ENCODE results near the gene ZNF892. TPM values are rescaled to one million over a fixed set of nuclear protein-coding genes. Genes with fewer than 3 reads are reported as not detected.

Gene ZNF892
- total and polyA plus RNA-seq, 9 of the 15 experiments (the other 6 are each of a cell fraction or from before 2014, with no cell fraction given) = 0.07 to 0.13 (median 0.09) TPM; not detected in 6

GRCh38 chr2:95225658-95226057, 18.3 kb downstream of the ZNF892 start (continued):
- TF ChIP-seq, protein P1, sequence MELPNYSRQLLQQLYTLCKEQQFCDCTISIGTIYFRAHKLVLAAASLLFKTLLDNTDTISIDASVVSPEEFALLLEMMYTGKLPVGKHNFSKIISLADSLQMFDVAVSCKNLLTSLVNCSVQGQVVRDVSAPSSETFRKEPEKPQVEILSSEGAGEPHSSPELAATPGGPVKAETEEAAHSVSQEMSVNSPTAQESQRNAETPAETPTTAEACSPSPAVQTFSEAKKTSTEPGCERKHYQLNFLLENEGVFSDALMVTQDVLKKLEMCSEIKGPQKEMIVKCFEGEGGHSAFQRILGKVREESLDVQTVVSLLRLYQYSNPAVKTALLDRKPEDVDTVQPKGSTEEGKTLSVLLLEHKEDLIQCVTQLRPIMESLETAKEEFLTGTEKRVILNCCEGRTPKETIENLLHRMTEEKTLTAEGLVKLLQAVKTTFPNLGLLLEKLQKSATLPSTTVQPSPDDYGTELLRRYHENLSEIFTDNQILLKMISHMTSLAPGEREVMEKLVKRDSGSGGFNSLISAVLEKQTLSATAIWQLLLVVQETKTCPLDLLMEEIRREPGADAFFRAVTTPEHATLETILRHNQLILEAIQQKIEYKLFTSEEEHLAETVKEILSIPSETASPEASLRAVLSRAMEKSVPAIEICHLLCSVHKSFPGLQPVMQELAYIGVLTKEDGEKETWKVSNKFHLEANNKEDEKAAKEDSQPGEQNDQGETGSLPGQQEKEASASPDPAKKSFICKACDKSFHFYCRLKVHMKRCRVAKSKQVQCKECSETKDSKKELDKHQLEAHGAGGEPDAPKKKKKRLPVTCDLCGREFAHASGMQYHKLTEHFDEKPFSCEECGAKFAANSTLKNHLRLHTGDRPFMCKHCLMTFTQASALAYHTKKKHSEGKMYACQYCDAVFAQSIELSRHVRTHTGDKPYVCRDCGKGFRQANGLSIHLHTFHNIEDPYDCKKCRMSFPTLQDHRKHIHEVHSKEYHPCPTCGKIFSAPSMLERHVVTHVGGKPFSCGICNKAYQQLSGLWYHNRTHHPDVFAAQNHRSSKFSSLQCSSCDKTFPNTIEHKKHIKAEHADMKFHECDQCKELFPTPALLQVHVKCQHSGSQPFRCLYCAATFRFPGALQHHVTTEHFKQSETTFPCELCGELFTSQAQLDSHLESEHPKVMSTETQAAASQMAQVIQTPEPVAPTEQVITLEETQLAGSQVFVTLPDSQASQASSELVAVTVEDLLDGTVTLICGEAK (IDR thresholded peaks at IDR 0.05) = no peak
- TF ChIP-seq, protein P1 (CRISPR knock-in tag; IDR thresholded peaks at IDR 0.05) = no peak
- TF ChIP-seq CSDE1 (IDR thresholded peaks at IDR 0.05) = no peak
- no peak for TF ChIP-seq XRCC4 (IDR thresholded peaks at IDR 0.05; ENCODE audit: extremely low read depth, insufficient read depth, insufficient read length)
- no peak for TF ChIP-seq ZBTB8A (IDR thresholded peaks at IDR 0.05; ENCODE audit: partially characterized antibody)
- TF ChIP-seq HCFC1 (IDR thresholded peaks at IDR 0.05; ENCODE audit: low read depth, low read length) = no peak

Measured in K562 (cell line).